CD4-positive, alpha-beta T cell treated with Interleukin-10 for 1 hour (primary cell): Measurements from ENCODE around the gene FUT3.
"Not testable (repeated sequence)": the region's sequence is repeated elsewhere in the genome, so short reads cannot be mapped to it uniquely, and the experiment has no call there.

Source experiments
- DNase-seq: peaks from one replicate; pipeline ENCODE4 v3.0.0-alpha.2; 2020

Gene FUT3

DNA sequence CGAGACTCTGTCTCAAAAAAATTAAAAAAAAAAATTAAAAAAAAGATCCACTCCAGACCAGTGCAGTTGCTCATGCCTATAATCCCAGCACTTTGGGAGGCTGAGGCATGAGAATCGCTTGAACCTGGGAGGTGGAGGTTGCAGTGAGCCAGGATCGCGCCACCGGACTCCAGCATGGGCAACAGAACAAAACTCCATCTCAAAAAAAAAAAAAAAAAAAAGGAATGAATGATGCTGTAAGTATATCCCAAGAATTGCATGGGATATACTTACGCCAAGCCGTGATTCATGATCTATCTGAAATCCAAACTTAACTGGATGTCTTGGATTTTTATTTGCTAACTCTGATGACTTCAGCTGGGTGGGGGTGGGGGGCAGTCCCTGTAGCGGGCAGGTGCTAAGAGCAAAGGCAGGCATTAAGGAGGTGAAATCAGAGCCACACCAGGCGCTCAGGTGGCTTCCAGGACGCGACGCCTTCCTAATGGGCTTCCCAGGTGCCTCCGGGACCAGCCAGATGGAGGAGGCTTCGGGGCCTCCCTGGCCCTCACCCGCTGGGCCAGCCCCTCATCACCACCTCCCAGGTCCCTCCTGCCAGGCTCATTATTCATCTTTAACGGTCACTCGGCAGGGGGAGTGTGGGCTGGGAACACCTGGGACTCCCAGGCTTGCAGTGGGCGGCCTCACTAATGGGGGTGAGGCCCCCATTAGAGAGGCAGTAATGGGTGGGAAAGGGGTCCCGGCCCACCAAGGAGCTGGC, 30.5 kb upstream of the FUT3 start:
- DNase-seq = no peak

- no peak for DNase-seq
Observed at GRCh38 chr19:5880604-5881078, 29.4 kb upstream of the FUT3 start.

- DNase-seq = no peak
Observed at GRCh38 chr19:5880196-5880595, 28.9 kb upstream of the FUT3 start.

GRCh38 chr19:5877882-5878281, 26.6 kb upstream of the FUT3 start:
- DNase-seq = no peak

- DNase-seq = no peak
Observed at GRCh38 chr19:5877427-5877826, 26.2 kb upstream of the FUT3 start.

GRCh38 chr19:5874496-5874895, 23.2 kb upstream of the FUT3 start:
- not testable (repeated sequence) for DNase-seq

DNA sequence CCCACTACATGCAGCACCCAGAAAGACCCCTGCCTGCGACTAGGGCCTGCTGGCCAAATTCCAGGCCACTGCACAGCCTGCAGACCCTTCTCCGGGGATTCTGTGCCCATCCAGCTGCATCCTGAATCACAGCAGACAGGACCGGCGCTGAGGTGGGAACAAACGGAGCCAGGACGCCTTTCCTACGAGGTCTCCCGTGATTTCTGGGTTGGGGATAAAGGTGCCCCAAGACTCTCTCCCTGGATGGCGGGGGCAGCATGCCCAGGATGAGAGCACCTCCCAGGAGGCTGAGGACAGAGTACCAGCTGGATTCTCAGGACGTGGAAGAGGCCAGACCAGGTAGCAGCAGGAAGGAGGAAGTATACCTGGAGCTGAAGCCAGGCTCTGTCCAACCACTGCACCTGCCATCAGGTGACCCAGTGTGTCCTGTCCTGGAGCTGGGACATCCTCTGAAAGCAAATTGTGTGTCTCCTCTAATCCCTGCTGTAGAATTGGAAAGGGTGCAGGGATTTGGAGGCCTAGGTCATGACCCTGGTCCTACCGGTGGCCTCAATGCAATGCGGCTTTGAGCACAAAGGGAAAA, 22.5 kb upstream of the FUT3 start:
- DNase-seq = no peak

DNA sequence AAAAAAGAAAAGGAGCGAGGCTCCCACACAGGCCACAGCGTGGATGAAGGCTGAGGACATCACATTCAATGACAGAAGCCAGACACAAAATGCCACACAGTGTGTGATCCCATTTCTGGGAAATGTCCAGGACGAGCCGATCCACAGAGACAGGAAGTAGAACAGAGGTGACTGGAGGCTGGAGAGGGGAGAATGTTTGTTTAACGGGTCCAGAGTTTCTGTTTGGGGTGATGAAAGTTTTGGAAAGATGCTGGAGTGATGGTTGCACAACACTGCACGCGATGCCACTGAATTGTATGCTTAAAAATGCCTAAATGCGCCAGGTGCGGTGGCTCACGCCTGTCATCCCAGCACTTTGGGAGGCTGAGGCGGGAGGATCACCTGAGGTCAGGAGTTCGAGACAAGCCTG, 19.7 kb upstream of the FUT3 start:
- no peak for DNase-seq

GRCh38 chr19:5867201-5868136, 16.2 kb upstream of the FUT3 start:
- no peak for DNase-seq

DNA sequence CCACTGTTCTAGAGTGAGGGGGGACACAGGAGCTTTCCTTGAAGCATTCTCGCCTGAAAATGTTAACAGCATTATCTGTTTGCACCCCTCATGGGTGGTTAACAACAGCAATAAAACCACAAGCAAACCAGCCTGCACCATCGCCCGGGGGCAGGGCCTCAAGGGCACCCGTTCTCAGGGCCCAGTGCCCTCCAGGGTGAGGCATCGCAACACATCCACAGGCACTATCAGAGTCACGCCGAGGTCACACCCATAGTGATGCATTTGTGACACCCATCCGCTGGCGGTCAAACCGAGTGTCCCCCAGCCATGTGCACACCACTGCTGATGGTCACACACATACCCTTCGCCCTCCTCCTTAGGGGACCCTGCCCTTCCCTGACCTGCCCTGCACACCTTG, 14.5 kb upstream of the FUT3 start:
- no peak for DNase-seq

GRCh38 chr19:5864725-5865486, 13.7 kb upstream of the FUT3 start:
- DNase-seq = no peak

DNA sequence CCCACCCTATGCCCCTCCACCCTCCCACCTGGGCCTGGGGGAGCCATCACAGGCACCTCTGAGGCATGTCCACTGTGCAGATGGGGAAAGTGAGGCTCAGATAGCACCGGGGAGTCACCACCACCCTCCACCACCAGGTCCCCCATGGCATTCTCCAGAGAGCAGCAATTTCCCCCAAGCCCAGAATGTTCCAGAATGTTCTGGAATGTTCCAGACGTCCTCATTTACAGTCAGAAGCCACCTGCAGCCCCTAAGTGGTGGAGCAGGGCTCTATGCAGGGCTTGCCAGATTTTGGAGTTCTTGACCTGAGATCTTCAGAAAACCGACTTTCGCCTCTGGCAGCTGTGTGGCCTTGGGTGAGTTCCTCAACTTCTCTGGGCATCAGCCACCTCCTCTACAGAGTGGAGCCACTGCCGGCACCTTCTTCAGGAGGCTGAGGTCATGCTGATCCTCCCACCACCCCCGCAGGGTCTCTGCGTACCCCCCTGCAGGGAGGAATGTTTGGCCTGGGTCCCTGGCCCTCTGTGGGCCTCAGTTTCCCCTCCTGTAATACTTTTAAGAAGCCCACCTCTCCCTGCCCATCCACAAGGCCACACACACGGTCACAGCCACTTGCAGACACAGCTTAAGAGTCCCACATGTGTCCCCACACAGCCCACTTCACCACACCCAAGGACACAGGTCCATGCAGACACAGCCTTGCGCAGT, 12.9 kb upstream of the FUT3 start:
- no peak for DNase-seq

GRCh38 chr19:5863030-5863665, 11.9 kb upstream of the FUT3 start:
- no peak for DNase-seq

- no peak for DNase-seq
Observed at GRCh38 chr19:5857203-5858081, 6.2 kb upstream of the FUT3 start.

DNA sequence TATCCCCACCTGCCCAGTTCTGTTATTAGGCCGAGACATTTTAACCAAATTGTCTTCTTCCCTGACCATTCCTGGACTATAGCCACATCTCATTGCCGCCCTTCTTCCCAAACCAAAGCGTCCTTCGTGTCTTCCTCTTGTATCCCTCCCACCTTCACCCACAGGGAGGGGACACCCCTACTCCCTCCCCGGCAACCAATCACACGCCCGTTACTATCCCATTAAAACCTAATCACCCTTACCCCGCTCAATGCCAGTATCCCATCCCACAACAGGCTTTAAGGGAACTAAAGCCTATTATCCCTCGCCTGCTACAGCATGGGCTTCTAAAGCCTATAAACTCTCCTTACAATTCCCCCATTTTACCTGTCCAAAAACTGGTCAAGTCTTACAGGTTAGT, 3.9 kb upstream of the FUT3 start:
- DNase-seq = not testable (repeated sequence)

DNA sequence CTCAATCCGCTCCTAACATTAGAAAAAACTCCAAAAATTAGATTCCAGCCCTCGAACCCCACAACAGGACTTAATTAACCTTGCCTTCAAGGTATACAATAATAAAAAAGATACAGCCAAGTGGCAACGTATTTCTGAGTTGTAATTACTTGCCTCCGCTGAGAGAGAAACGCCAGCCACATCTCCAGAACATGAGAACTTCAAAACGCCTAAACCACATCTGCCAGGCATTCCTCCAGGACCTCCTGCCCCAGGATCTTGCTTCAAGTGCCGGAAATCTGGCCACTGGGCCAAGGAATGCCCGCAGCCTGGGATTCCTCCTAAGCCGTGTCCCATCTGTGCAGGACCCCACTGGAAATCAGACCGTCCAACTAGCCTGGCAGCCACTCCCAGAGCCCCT, 2.9 kb upstream of the FUT3 start:
- not testable (repeated sequence) for DNase-seq

DNA sequence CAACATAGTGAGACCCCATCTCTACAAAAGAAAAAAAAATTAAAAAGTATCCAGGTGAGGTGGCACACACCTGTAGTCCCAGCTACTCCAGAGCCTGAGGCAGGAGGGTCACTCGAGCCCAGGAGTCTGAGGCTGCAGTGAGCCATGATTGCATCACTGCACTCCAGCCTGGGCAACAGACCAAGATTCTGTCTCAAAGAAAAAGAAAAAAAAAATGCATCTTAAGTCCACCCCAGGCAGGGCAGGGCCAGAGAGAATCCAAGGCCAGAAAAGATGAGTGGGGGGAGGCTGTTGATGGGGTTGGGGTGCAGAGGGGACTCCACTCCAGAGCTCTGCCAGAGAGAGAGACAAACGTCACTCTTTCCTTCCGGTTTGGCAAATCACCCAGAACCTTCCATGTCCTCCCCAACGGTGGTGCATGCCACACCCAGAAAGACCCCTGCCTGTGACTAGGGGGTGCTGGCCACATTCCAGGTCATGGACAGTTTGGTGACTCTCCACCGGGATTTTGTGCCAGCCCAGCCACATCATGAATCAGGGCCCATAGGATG, 431 bp downstream of the FUT3 start:
- DNase-seq = no peak

GRCh38 chr19:5850189-5850588, 1.1 kb downstream of the FUT3 start:
- no peak for DNase-seq

- DNase-seq = not testable (repeated sequence)
Observed at GRCh38 chr19:5848621-5849020, 2.6 kb downstream of the FUT3 start.

GRCh38 chr19:5847846-5848245, 3.4 kb downstream of the FUT3 start:
- not testable (repeated sequence) for DNase-seq
